Measurements from ENCODE around the gene DEPP1. TPM values are rescaled to one million over a fixed set of nuclear protein-coding genes. Genes with fewer than 3 reads are reported as not detected.

DEPP1 gene
- total RNA-seq, 2 experiments from 2014 or later: 0.23 TPM; not detected in 1

DNA sequence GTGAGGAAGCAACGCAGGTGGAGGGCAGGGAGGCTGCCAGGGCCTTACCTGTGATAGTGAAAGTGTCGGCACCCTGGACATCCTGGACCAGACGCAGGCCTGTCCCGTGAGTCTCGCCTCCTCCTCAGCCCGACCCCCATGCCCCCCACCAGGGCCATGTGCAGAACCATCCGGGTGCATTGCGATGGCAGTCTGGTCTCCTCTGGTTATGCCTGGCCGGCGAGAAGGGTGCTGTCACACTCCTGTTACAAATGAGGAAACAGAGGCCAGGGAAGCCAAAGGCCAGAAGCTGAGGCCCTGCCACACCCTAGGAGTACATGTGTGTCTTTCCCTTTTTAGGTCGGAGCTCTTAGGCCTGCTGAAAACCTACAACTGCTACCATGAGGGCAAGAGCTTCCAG is 7.2 kb downstream of the DEPP1 start:
- H3K27ac Mint-ChIP-seq: no peak overlapping the region
- no peaks in the 10 kb centered on the region for H3K9me3 Mint-ChIP-seq
- DNase-seq: no peak
- ATAC-seq (ENCODE audit: low read depth): no peak
- POLR2A ChIA-PET: no interaction called here
- no peak overlapping the region for H3K4me3 Mint-ChIP-seq
- no peaks in the 10 kb centered on the region for H3K27me3 Mint-ChIP-seq
- peaks cover 23% of the 10 kb centered on the region for H3K4me1 Mint-ChIP-seq
- peaks cover 2% of the 10 kb centered on the region for H3K36me3 Mint-ChIP-seq

DNA sequence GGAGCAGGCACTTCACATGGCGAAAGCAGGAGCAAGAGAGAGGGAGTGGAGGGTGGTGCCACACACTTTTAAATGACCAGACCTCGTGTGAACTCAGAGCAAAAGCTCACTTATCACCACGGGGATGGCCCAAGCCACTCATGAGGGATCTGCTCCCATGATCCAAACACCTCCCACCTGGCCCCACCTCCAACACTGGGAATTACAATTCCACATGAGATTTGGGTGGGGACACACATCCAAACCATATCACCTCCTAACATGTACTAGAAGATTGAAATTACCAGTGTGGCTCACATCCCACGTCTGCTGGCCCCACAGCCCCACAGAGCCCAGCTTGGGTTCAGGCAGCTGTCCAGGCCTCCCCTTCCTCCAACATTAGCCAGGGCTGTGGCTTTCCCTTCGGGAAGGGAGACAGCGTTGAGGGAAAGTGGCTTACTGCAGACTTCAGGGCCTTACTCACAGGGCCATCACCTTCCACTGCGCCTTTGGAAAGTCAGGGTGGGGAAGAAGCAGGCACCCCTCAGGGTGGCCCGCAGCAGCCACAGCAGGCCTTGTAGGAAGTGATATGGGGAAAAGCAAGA is 7.7 kb downstream of the DEPP1 start:
- no peak for DNase-seq
- H3K4me3 Mint-ChIP-seq: no peak overlapping the region
- no peak for ATAC-seq (ENCODE audit: low read depth)
- peaks cover 2% of the 10 kb centered on the region for H3K36me3 Mint-ChIP-seq
- no peak overlapping the region for H3K27ac Mint-ChIP-seq
- H3K4me1 Mint-ChIP-seq: peaks cover 28% of the 10 kb centered on the region
- no peaks in the 10 kb centered on the region for H3K27me3 Mint-ChIP-seq
- POLR2A ChIA-PET: no interaction called here
- H3K9me3 Mint-ChIP-seq: no peaks in the 10 kb centered on the region

DNA sequence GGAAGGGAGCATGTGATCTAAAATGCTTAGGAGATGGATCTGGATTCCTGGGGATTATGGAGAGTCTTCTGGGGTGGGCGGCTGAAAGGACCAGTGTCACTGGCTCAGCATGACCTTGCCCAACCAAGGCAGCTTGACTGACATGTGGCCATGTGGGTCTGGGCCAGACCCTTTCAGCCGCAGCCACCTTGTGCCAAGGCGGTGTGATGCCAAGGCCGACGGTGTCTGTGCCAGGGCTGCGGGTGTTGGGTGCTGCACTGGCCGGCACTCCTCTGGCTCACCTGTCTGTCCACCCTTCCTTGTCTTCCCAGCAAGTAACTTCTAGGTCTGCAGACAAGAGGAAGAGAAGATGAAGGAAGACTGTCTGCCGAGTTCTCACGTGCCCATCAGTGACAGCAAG is 8.8 kb downstream of the DEPP1 start:
- Mint-ChIP-seq H3K27ac (no peak overlapping the region), H3K27me3 (no peaks in the 10 kb centered on the region), H3K36me3 (peaks cover 2% of the 10 kb centered on the region), H3K9me3 (no peaks in the 10 kb centered on the region), H3K4me3 (no peak overlapping the region), H3K4me1 (peaks cover 35% of the 10 kb centered on the region)
- DNase-seq (no peak), ATAC-seq (ENCODE audit: low read depth) (no peak)
- POLR2A ChIA-PET: interaction anchor here (1.3 to 1.7 kb wide), 2 partner anchors 9 to 23 kb away, joined by 4 to 6 read pairs; partner anchors contain the start of gene DEPP1

DNA sequence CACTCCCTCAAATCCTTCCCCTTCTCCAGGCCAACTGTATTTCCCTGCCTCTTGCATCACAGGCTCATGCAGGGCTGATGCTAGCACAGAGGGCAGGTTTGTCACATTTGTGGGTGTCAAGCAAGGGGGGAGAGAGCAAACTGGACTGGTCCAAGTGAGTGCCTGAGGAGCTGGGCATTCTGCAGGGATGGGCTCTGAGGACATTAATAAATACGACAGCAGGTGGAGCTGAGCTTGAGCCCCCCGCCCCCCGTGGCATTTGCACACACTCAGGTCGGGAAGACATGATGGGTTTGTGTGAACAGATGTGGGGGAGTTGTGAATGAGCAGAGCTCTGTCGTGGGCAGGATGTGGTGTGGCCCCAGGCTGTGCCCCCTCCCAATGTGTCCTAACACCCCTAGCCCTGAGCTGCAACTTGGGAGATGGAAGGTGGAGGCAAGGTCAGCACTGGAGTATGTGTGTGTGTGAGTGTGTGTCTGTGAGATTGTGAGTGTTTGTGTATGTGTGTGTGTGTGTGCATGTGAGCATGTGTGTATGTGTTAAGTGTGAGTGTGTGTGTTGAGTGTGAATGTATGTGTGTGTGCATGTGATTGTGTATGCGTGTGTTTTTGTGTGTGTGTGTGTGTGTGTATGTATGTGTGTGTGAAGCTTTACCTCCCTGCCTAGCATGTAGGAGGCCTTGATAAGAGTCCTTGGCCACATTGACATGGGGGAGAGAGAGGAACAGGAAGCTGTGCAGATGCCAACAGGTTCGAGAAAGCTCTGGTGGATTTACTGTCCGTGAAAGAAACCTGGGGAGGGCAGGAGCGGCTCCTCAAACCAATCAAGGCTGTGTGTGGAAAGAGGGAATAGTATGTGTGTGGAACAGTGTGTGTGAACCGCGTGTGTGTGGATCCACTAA is 9.9 kb downstream of the DEPP1 start:
- H3K4me3 Mint-ChIP-seq: peak overlapping the region; percentile 66
- peaks cover 38% of the 10 kb centered on the region for H3K4me1 Mint-ChIP-seq
- peak overlapping the region; percentile 85 for H3K27ac Mint-ChIP-seq
- no peaks in the 10 kb centered on the region for H3K9me3 Mint-ChIP-seq
- POLR2A ChIA-PET: interaction anchor here (1.0 to 2.6 kb wide), 10 partner anchors 10 to 1320 kb away, joined by 3 to 16 read pairs (median 4); partner anchors contain the start of genes DEPP1, RASSF4, ZNF22 and ZNF32
- no peaks in the 10 kb centered on the region for H3K27me3 Mint-ChIP-seq
- ATAC-seq (ENCODE audit: low read depth) (peak; percentile 82), DNase-seq (peak; percentile 65)
- H3K36me3 Mint-ChIP-seq: peaks cover 2% of the 10 kb centered on the region

DNA sequence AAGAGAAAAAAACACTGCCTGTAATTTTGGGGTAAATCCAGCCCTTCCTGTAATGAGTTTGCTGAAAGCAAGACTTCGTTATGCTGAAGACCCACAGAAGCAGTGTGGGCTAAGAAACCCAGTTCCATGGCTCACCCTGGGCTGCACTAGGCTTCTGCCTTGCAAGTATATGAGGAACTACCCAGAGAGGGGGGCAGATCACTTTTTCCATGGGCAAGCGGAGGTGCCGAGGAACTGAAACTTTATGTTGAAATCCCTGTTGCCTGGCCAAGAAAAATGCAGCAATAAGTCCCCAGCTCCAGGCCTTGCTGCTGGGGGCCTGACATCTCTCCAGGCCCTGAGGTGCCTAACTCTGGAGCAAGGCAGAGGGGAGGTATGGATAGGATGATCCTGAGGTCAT is 10.5 kb downstream of the DEPP1 start:
- DNase-seq: no peak
- peak overlapping the region; percentile 85 for H3K27ac Mint-ChIP-seq
- POLR2A ChIA-PET: interaction anchor here (1.0 to 2.6 kb wide), 9 partner anchors 9 to 1319 kb away, joined by 3 to 16 read pairs (median 4); partner anchors contain the start of genes DEPP1, RASSF4, ZNF22 and ZNF32
- peaks cover 2% of the 10 kb centered on the region for H3K36me3 Mint-ChIP-seq
- H3K9me3 Mint-ChIP-seq: no peaks in the 10 kb centered on the region
- ATAC-seq (ENCODE audit: low read depth): peak; percentile 4
- peak overlapping the region; percentile 66 for H3K4me3 Mint-ChIP-seq
- H3K4me1 Mint-ChIP-seq: peaks cover 36% of the 10 kb centered on the region
- H3K27me3 Mint-ChIP-seq: no peaks in the 10 kb centered on the region

DNA sequence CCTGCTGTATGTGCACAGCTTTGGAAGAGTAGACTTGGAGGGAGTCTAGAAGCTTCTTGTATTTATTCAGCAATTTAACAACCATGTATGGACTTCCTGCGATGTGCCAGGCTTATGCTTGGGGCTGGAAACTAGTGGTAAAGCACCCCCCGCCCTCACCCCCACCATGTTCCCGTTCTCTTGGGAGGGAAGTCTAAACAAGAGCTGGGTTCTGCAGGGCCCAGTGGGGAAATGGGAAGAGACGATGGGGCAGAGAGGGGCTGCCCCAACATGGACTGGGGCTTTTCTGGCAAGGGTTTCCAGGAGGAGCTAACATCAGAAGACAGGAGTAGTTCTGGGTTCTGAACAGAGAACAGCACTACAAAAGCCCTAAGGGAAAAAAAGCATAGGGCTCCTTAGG is 11.0 kb downstream of the DEPP1 start:
- peaks cover 36% of the 10 kb centered on the region for H3K4me1 Mint-ChIP-seq
- no peaks in the 10 kb centered on the region for H3K9me3 Mint-ChIP-seq
- peak overlapping the region; percentile 85 for H3K27ac Mint-ChIP-seq
- H3K36me3 Mint-ChIP-seq: peaks cover 2% of the 10 kb centered on the region
- no peak for ATAC-seq (ENCODE audit: low read depth)
- no peaks in the 10 kb centered on the region for H3K27me3 Mint-ChIP-seq
- DNase-seq: no peak
- peak overlapping the region; percentile 66 for H3K4me3 Mint-ChIP-seq
- POLR2A ChIA-PET: interaction anchor here (0.7 to 2.6 kb wide), 8 partner anchors 8 to 1319 kb away, joined by 3 to 16 read pairs (median 4); partner anchors contain the start of genes RASSF4, ZNF22 and ZNF32

DNA sequence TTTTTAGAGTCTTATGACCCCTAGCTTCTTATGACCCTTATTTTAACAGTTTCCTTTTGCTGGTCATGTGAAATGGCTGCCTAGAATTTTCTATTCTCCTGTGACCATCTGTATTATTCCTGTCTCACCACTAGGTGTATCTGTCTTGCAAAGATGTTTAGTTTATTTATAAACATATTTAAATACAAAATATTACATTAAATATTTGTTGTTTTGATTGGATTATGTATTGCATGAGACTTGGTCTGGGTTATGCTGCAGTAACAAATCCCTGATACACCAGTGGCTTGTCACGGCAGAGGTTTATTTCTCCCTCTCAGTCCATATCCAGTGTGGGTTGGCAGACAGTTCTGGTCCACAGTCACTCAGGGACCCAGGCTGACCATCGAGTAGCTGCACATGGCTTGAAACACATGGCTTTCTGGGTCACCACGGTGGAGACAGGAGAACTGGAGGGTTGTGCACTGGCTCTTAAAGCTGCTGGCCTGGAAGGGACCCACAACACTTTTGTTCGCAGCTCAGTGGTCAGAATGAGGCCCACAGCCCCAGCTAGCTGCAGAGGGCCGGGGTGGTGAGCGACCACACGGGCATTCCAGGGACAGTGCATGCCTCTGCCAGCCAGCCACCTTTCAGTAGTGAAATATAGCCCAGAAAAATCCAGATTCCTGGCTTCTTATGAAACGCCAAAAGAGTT is 11.6 kb downstream of the DEPP1 start:
- ATAC-seq (ENCODE audit: low read depth): no peak

DNA sequence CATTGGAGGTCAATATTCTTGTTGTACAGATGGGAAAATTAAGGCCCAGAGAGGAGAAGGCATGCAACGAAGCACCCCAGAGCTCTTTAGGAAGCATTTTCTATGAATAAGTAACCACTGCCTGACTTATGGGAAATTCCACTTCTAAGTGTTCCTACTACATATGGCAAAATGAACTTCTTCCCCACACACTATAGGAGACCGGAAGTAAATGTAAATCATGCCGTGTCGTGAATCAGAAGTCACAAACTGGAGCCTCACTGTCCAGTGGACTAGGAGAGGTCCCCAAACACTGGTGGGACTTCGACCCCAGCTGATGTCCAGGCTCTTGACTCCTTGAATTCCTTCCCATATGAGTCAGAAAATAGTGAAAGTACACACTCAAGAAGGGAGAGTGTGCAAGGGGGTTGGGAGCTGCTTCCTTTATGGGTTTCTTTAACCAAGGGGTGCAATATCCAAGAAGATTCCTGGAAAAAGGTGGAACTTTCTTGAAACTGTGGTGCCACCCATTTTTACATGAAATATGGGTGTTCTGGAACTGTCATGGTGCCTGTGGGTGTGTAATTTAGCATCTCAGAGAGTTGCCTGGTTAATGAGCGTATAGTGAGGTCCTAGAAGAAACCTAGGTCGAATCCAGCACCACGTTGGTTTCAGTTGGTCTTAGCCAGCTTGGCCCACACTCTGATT is 12.3 kb downstream of the DEPP1 start:
- Mint-ChIP-seq H3K4me1 (peaks cover 36% of the 10 kb centered on the region), H3K36me3 (peaks cover 2% of the 10 kb centered on the region), H3K27me3 (no peaks in the 10 kb centered on the region), H3K9me3 (no peaks in the 10 kb centered on the region), H3K27ac (no peak overlapping the region), H3K4me3 (no peak overlapping the region)
- no peak for DNase-seq
- no peak for ATAC-seq (ENCODE audit: low read depth)
- POLR2A ChIA-PET: no interaction called here

More for the DNA sequence above, 11.6 kb downstream of the DEPP1 start:
- Mint-ChIP-seq H3K4me3 (no peak overlapping the region), H3K36me3 (peaks cover 2% of the 10 kb centered on the region), H3K27me3 (no peaks in the 10 kb centered on the region), H3K9me3 (no peaks in the 10 kb centered on the region), H3K27ac (no peak overlapping the region), H3K4me1 (peaks cover 36% of the 10 kb centered on the region)
- POLR2A ChIA-PET: interaction anchor here (0.7 to 2.6 kb wide), 3 partner anchors 33 to 1318 kb away, joined by 3 to 16 read pairs (median 3); partner anchors contain the start of gene ZNF32
- no peak for DNase-seq

DNA sequence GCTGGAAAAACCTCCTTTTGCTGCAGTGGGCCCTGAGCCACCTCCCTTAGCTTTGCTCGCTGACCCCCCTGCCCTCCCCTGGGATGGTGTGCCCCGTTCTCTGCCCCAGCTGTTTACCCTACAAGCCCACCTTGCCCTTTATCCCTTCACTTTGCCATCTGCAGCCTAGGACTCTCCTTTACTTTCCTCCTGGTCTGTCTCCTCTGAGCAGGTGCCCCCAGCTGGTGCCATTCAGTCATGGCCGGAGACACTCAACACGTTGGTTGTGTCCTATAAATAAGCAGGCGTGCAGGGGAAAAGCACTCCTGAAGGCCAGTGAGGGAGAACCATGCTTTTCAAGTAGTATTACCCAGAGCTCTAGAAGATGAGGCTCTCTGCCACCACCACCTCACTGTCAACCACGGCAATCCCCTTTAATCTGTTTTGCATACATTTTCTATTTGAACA is 12.9 kb downstream of the DEPP1 start:
- DNase-seq: no peak
- Mint-ChIP-seq H3K27me3 (no peaks in the 10 kb centered on the region), H3K9me3 (no peaks in the 10 kb centered on the region), H3K27ac (no peak overlapping the region), H3K4me3 (no peak overlapping the region), H3K36me3 (peaks cover 2% of the 10 kb centered on the region), H3K4me1 (peaks cover 38% of the 10 kb centered on the region)
- POLR2A ChIA-PET: no interaction called here
- ATAC-seq (ENCODE audit: low read depth): no peak

DNA sequence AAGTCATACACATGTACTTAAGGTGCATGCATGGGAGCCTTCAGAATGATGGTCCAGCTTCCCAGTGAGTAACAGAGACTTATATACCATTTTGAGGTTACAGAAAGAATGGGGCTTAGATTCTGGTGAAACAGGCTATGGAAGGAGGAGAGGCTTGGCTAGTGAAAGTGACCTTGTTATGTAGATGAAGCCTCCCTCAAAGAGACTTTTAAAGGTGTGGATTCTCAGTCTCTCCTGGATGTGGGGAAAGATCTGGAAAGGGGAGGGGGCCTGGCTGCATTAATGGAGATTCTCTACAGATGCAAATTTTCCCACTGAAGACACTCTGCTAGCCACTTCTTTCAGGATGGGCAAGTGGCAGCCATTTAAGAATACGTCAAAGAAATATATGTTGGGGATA is 13.5 kb downstream of the DEPP1 start:
- POLR2A ChIA-PET: no interaction called here
- no peak overlapping the region for H3K27ac Mint-ChIP-seq
- no peaks in the 10 kb centered on the region for H3K9me3 Mint-ChIP-seq
- H3K27me3 Mint-ChIP-seq: no peaks in the 10 kb centered on the region
- no peak overlapping the region for H3K4me3 Mint-ChIP-seq
- H3K36me3 Mint-ChIP-seq: peaks cover 2% of the 10 kb centered on the region
- ATAC-seq (ENCODE audit: low read depth) (no peak), DNase-seq (no peak)
- peaks cover 38% of the 10 kb centered on the region for H3K4me1 Mint-ChIP-seq

DNA sequence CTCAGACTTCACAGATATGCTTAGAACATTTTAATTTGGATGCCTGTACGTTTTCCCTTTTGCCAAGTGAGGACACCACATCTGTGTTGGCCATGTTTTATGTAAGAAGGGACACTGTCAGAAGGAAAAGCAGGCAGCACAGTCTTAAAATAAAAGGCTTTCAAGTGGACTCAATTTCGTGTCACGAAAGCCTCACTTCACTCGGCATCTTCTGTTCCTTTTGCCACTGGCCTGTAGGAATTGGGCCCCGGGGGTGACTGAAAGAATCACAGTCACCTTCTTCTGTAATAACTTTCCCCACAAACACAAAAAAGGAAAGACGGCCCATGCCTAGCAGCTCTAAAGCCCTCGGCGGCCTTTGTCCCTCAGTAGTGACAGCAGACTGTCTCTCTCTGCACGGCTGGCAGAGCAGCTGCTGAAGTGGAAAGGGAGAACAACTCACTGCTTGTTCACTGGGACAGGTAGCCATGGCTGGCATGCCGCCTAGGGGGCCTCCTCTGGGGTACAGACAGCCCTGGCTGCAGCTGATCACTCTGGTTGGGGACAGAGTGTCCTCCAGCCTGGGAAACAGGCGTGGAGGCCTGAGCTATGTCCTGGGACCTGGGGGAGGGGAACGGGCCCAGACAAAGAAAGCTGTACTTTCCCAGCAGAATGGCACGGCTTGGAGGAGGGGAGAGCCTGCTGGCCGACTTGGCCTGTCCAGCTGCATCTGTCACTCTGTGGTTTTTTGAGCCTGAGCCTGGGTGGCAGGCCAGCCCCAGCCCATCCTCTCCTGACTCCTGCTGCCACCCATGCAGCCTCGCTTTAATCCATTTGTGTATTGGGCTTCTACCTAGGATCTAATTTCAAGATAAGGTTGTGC is 14.6 kb downstream of the DEPP1 start:
- no peaks in the 10 kb centered on the region for H3K9me3 Mint-ChIP-seq
- POLR2A ChIA-PET: no interaction called here
- DNase-seq (no peak), ATAC-seq (ENCODE audit: low read depth) (no peak)
- H3K36me3 Mint-ChIP-seq: peaks cover 2% of the 10 kb centered on the region
- H3K27me3 Mint-ChIP-seq: no peaks in the 10 kb centered on the region
- no peak overlapping the region for H3K4me3 Mint-ChIP-seq
- H3K27ac Mint-ChIP-seq: no peak overlapping the region
- peaks cover 35% of the 10 kb centered on the region for H3K4me1 Mint-ChIP-seq

Data from activated naive CD8-positive, alpha-beta T cell treated with anti-CD3 and anti-CD28 coated beads, Interleukin-2, amount 10 ng/mL, durations not matched to agents 7 days and 5 days (primary cell).